Caco-2 (cell line): ENCODE results near the gene NSUN3. TPM values are rescaled to one million over a fixed set of nuclear protein-coding genes. Genes with fewer than 3 reads are reported as not detected.

Experiments
- BruUV-seq: library from RNA; stranded (reverse); fragments of 400-500 nt; replicated peaks from 2 replicates; lab custom pipeline; 2021; lab: Mats Ljungman, UMichigan
- CTCF ChIA-PET: fragments of 300-600 bp; sonication (Branson Sonifier 250); formaldehyde crosslinking; loops from one replicate; lab custom pipeline; 2022; ENCODE audit warnings: antibody characterized with exemption; lab: Charles Lee
- POLR2A ChIA-PET: fragments of 300-600 bp; sonication (Branson Sonifier 250); formaldehyde crosslinking; loops from one replicate; lab custom pipeline; 2022; ENCODE audit warnings: antibody characterized with exemption; lab: Charles Lee
- DNase-seq, 2 experiments: peaks; one replicate each; pipeline versions ENCODE4 v3.0.0 to v3.0.0-alpha.2; 2020 to 2022
- H3K27me3 ChIP-seq: replicated peaks from 2 replicates; pipeline ENCODE4 v1.6.0; 2011; ENCODE audit warnings: low read length; ENCODE audit not compliant: control insufficient read depth, insufficient read depth
- H3K36me3 ChIP-seq: 2 replicates; pipeline ENCODE4 v1.5.1; 2011; ENCODE audit warnings: low read length; ENCODE audit not compliant: control insufficient read depth, insufficient read depth
- H3K4me1 ChIP-seq: fragments of 250-450 bp; sonication (Bioruptor Pico); 2 replicates; pipeline ENCODE4 v1.5.1; 2020; ENCODE audit warnings: mild to moderate bottlenecking
- H3K4me3 ChIP-seq: 2 replicates; pipeline ENCODE4 v1.5.1; 2011; ENCODE audit warnings: low read depth, mild to moderate bottlenecking, control low read depth, low read length
- H3K9me3 ChIP-seq: fragments of 250-450 bp; sonication (Bioruptor Pico); 2 replicates; pipeline ENCODE4 v1.5.1; 2020; ENCODE audit warnings: mild to moderate bottlenecking, moderate library complexity
- H3K27ac Mint-ChIP-seq: one replicate; pipeline ENCODE4 v1.8.0; 2022; ENCODE audit warnings: mixed read lengths; ENCODE audit not compliant: unreplicated experiment
- H3K27me3 Mint-ChIP-seq: one replicate; pipeline ENCODE4 v1.8.0; 2022; ENCODE audit warnings: mixed read lengths; ENCODE audit not compliant: insufficient read depth, unreplicated experiment
- H3K36me3 Mint-ChIP-seq: one replicate; pipeline ENCODE4 v1.8.0; 2022; ENCODE audit warnings: mild to moderate bottlenecking, mixed read lengths; ENCODE audit not compliant: insufficient read depth, unreplicated experiment
- H3K4me1 Mint-ChIP-seq: one replicate; pipeline ENCODE4 v1.8.0; 2022; ENCODE audit warnings: low read depth, mixed read lengths; ENCODE audit not compliant: unreplicated experiment
- H3K4me3 Mint-ChIP-seq: one replicate; pipeline ENCODE4 v1.8.0; 2022; ENCODE audit warnings: mild to moderate bottlenecking, moderate library complexity, mixed read lengths; ENCODE audit not compliant: unreplicated experiment
- H3K9me3 Mint-ChIP-seq: one replicate; pipeline ENCODE4 v1.8.0; 2022; ENCODE audit warnings: mixed read lengths; ENCODE audit not compliant: unreplicated experiment
- intact Hi-C: fragments of 100-400 bp; cut with micrococcal nuclease; formaldehyde crosslinking; loops from one replicate; pipeline ENCODE4 v1.10.0; 2022; ENCODE audit not compliant: unreplicated experiment
- total RNA-seq: library from RNA; stranded (reverse); gene quantifications from 2 replicates; pipeline ENCODE4 v1.2.3, GENCODE V29; 2022
- TF ChIP-seq, protein P1 (sequence below), 2 experiments: fragments of 200-600 bp in 1 of 2; IDR thresholded peaks; 1 replicate in 1 of 2; 2 replicates in 1 of 2; pipeline versions ENCODE4 v1.5.1 to v1.8.0; 2011 to 2022; ENCODE audit warnings: antibody characterized with exemption in 1 of 2, control low read depth in 1 of 2, inconsistent platforms in 1 of 2, low read depth in 1 of 2, low read length in 1 of 2, mild to moderate bottlenecking in 1 of 2, moderate library complexity in 1 of 2; ENCODE audit not compliant: insufficient read depth in 1 of 2, severe bottlenecking in 1 of 2, unreplicated experiment in 1 of 2

Gene NSUN3
- total RNA-seq, 1 experiment from 2014 or later, result 7.1 TPM

DNA sequence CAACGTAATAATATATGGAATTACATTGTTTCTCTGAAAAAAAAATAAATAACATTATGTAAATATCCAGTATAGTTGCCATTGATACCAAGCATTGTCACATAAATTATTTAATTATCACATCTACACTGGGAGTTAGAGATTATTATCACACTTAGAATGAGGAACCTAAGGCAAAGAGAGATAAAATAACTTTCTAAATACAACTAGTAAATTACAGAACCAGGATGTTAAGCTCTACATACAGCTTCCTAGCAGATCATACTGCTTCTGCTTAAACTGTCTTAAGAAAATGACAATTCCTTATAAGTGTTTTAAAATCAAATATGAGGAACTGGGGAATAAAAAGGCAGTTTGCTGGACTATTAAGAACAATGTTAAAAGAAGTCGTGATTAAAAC, 104.5 kb downstream of the NSUN3 start:
- ChIA-PET CTCF (no interaction called here), POLR2A (no interaction called here)
- Mint-ChIP-seq H3K27ac (no peak overlapping the region), H3K4me3 (no peak overlapping the region), H3K4me1 (no peaks in the 10 kb centered on the region), H3K36me3 (no peaks in the 10 kb centered on the region), H3K27me3 (no peaks in the 10 kb centered on the region), H3K9me3 (no peaks in the 10 kb centered on the region)
- no peaks in the 10 kb centered on the region for H3K27me3 ChIP-seq
- BruUV-seq, result no TSS peak
- H3K4me3 ChIP-seq, result no peak overlapping the region
- H3K4me1 ChIP-seq, result no peaks in the 10 kb centered on the region
- DNase-seq, result no peak
- no peaks in the 10 kb centered on the region for H3K36me3 ChIP-seq
- H3K9me3 ChIP-seq, result no peaks in the 10 kb centered on the region
- intact Hi-C loops, result no loop called here
- TF ChIP-seq, protein P1, sequence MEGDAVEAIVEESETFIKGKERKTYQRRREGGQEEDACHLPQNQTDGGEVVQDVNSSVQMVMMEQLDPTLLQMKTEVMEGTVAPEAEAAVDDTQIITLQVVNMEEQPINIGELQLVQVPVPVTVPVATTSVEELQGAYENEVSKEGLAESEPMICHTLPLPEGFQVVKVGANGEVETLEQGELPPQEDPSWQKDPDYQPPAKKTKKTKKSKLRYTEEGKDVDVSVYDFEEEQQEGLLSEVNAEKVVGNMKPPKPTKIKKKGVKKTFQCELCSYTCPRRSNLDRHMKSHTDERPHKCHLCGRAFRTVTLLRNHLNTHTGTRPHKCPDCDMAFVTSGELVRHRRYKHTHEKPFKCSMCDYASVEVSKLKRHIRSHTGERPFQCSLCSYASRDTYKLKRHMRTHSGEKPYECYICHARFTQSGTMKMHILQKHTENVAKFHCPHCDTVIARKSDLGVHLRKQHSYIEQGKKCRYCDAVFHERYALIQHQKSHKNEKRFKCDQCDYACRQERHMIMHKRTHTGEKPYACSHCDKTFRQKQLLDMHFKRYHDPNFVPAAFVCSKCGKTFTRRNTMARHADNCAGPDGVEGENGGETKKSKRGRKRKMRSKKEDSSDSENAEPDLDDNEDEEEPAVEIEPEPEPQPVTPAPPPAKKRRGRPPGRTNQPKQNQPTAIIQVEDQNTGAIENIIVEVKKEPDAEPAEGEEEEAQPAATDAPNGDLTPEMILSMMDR (IDR thresholded peaks at IDR 0.05; ENCODE audit: insufficient read depth in 1 of 2, low read depth in 1 of 2, low read length in 1 of 2, severe bottlenecking in 1 of 2, unreplicated experiment in 1 of 2), result no peak

DNA sequence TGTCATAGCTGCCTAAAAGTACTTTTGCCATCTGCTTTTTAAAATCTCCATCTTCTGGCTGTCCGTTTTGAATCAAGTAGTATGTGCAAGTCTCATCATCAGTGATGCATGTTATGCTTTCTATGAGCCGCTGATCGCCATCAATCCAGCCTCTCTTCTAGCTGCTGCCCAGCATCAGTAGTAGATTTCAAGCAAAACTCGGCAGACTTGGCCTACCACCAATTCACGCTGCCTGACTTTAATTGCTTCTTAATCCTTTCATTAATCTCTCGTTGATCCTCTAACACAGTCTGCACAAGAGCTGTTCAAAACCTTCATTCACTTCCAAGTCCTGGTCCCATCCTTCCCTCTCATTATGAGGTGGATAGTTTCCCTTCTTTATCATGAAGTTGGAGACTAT, 104.9 kb downstream of the NSUN3 start:
- intact Hi-C loops, result no loop called here
- TF ChIP-seq, protein P1 (IDR thresholded peaks at IDR 0.05; ENCODE audit: insufficient read depth in 1 of 2, low read depth in 1 of 2, low read length in 1 of 2, severe bottlenecking in 1 of 2, unreplicated experiment in 1 of 2), result no peak
- CTCF ChIA-PET, result no interaction called here
- Mint-ChIP-seq H3K27ac (no peak overlapping the region), H3K36me3 (no peaks in the 10 kb centered on the region), H3K4me1 (no peaks in the 10 kb centered on the region), H3K9me3 (no peaks in the 10 kb centered on the region), H3K27me3 (no peaks in the 10 kb centered on the region), H3K4me3 (no peak overlapping the region)
- no peak for DNase-seq
- Histone ChIP-seq H3K4me1 (no peaks in the 10 kb centered on the region), H3K36me3 (no peaks in the 10 kb centered on the region), H3K9me3 (no peaks in the 10 kb centered on the region), H3K27me3 (no peaks in the 10 kb centered on the region), H3K4me3 (no peak overlapping the region)
- POLR2A ChIA-PET, result no interaction called here
- BruUV-seq, result no TSS peak

GRCh38 chr3:94171954-94172353, 109.1 kb downstream of the NSUN3 start:
- H3K4me3 ChIP-seq, result no peak overlapping the region
- Mint-ChIP-seq H3K36me3 (no peaks in the 10 kb centered on the region), H3K9me3 (no peaks in the 10 kb centered on the region), H3K4me3 (no peak overlapping the region), H3K27me3 (no peaks in the 10 kb centered on the region), H3K4me1 (peaks cover 7% of the 10 kb centered on the region), H3K27ac (no peak overlapping the region)
- no peaks in the 10 kb centered on the region for H3K36me3 ChIP-seq
- BruUV-seq, result no TSS peak
- DNase-seq, result no peak
- H3K27me3 ChIP-seq, result no peaks in the 10 kb centered on the region
- POLR2A ChIA-PET, result no interaction called here
- intact Hi-C loops, result no loop called here
- CTCF ChIA-PET, result no interaction called here
- no peaks in the 10 kb centered on the region for H3K4me1 ChIP-seq
- TF ChIP-seq, protein P1 (IDR thresholded peaks at IDR 0.05; ENCODE audit: insufficient read depth in 1 of 2, low read depth in 1 of 2, low read length in 1 of 2, severe bottlenecking in 1 of 2, unreplicated experiment in 1 of 2), result no peak
- no peaks in the 10 kb centered on the region; the same call in 1 of the 2 replicates for H3K9me3 ChIP-seq
